ENCODE measurements around the gene CSMD2.
"Not testable (repeated sequence)": the region's sequence is repeated elsewhere in the genome, so short reads cannot be mapped to it uniquely, and the experiment has no call there.

The CSMD2 gene

DNA sequence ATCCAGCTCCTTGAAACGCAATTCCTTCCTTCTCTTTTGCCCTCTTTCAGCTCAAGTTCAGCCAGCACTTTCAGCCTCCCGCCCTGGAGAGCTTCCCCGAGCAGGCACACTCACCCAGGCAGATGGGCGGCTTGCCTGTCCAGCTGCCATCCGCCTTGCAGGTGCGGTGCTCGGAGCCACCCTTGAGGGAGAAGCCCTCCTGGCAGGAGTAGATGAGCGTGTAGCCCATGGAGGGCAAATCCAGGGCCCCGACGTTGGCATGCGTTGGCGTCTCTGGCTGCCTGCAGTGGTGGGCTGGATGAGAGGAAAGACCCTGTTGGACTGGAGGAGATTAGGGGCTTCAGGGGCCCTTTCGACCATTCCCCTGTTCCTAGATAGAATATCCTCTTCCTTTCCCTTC is 632.1 kb downstream of the CSMD2 start:
- Mint-ChIP-seq H3K4me3 (no peak overlapping the region), H3K27me3 (ENCODE audit: low read depth) (peaks cover 2% of the 10 kb centered on the region), H3K9me3 (no peaks in the 10 kb centered on the region), H3K27ac (no peak overlapping the region), H3K4me1 (ENCODE audit: low read depth) (no peaks in the 10 kb centered on the region), H3K36me3 (ENCODE audit: low read depth) (no peaks in the 10 kb centered on the region)
- DNase-seq (ENCODE audit: low spot score) = no peak

- no peaks in the 10 kb centered on the region for H3K9me3 Mint-ChIP-seq
- peaks cover 2% of the 10 kb centered on the region for H3K27me3 Mint-ChIP-seq (ENCODE audit: low read depth)
- H3K27ac Mint-ChIP-seq = no peak overlapping the region
- no peak for DNase-seq (ENCODE audit: low spot score)
- H3K4me1 Mint-ChIP-seq (ENCODE audit: low read depth) = no peaks in the 10 kb centered on the region
- H3K4me3 Mint-ChIP-seq = no peak overlapping the region
- H3K36me3 Mint-ChIP-seq (ENCODE audit: low read depth) = no peaks in the 10 kb centered on the region
Measured at GRCh38 chr1:33532250-33532649, 632.8 kb downstream of the CSMD2 start.

GRCh38 chr1:33529957-33530356 is 635.1 kb downstream of the CSMD2 start:
- Mint-ChIP-seq H3K27me3 (ENCODE audit: low read depth) (peaks cover 2% of the 10 kb centered on the region), H3K36me3 (ENCODE audit: low read depth) (no peaks in the 10 kb centered on the region)
- DNase-seq (ENCODE audit: low spot score) = no peak

GRCh38 chr1:33527934-33528333 is 637.1 kb downstream of the CSMD2 start:
- Mint-ChIP-seq H3K4me1 (ENCODE audit: low read depth) (no peaks in the 10 kb centered on the region), H3K9me3 (no peaks in the 10 kb centered on the region), H3K36me3 (ENCODE audit: low read depth) (no peaks in the 10 kb centered on the region), H3K4me3 (no peak overlapping the region), H3K27ac (no peak overlapping the region), H3K27me3 (ENCODE audit: low read depth) (peaks cover 4% of the 10 kb centered on the region)
- no peak for DNase-seq (ENCODE audit: low spot score)

More at GRCh38 chr1:33529957-33530356, 635.1 kb downstream of the CSMD2 start:
- Mint-ChIP-seq H3K27ac (no peak overlapping the region), H3K4me3 (no peak overlapping the region), H3K4me1 (ENCODE audit: low read depth) (no peaks in the 10 kb centered on the region), H3K9me3 (no peaks in the 10 kb centered on the region)

- no peak overlapping the region for H3K4me3 Mint-ChIP-seq
- H3K27me3 Mint-ChIP-seq (ENCODE audit: low read depth) = peaks cover 7% of the 10 kb centered on the region
- no peaks in the 10 kb centered on the region for H3K36me3 Mint-ChIP-seq (ENCODE audit: low read depth)
- H3K4me1 Mint-ChIP-seq (ENCODE audit: low read depth) = no peaks in the 10 kb centered on the region
- H3K27ac Mint-ChIP-seq = no peak overlapping the region
- no peaks in the 10 kb centered on the region for H3K9me3 Mint-ChIP-seq
- no peak for DNase-seq (ENCODE audit: low spot score)
Measured at GRCh38 chr1:33524586-33524985, 640.4 kb downstream of the CSMD2 start.

DNA sequence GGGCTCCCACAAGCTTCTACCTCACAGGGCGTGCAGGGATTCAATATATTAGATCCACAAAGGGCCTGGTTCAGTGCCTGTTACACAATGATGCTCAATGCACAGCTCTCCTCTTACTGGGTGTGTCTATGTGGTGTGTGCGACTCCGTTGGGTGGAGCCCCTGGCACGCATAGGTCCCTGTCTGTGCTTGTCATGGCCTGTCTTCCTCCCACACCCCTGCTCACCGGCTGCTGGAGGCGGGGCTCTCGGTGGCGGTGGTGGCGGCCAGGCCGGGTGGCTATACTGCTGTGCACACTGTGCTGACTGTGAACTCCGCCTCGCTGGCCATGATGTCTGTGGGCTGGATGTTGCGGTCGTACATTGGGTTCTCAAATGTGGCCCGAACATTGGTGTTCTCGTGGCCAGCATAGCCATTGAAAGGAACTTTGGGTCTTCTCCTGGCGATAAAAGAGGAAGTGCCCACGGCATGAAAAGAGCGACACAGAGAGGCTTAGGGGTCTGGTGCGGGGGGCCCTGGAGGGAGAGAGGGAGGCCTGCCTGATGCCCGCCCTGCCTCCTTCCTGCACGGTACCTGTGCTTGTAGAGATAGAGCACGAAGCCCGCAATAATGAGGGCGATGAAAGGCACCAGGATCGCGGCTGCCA is 645.7 kb downstream of the CSMD2 start:
- DNase-seq (ENCODE audit: low spot score) = no peak
- Mint-ChIP-seq H3K4me1 (ENCODE audit: low read depth) (no peaks in the 10 kb centered on the region), H3K4me3 (no peak overlapping the region), H3K27ac (no peak overlapping the region), H3K9me3 (no peaks in the 10 kb centered on the region), H3K27me3 (ENCODE audit: low read depth) (peaks cover 6% of the 10 kb centered on the region), H3K36me3 (ENCODE audit: low read depth) (no peaks in the 10 kb centered on the region)

GRCh38 chr1:33517596-33518250 is 647.3 kb downstream of the CSMD2 start:
- H3K27me3 Mint-ChIP-seq (ENCODE audit: low read depth) = peaks cover 3% of the 10 kb centered on the region

DNA sequence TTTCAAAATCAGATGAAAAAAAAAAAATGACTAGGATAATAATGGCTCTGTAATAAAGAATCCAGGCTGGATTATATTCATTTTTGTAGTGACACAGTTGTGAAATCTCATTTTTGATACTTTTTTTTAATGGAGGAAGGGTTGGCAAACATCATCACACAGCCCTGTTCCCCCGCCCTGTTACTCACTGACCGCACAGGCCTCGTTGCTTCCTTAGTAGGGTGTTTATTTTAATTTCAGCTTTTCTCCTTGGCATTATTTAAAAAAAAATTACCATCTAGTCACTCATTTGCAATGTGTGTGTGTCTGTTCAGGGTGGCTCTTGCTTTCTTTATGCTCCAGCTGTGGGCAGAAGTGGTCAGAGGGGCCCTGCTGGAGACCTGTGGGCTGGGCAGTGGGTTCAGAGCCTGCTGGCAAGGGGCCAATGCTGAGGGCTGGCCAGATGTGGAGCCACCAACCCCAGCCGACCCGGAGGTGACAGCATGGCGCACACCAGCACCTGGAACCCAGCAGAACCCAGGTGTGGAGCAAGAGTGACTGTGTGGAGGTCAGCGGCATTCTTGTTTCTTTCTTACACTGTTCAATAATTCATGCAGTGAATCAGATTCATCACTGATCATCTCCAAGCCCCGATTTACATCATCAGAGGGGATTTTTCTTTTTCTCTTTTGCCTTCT is 648.0 kb downstream of the CSMD2 start:
- Mint-ChIP-seq H3K36me3 (ENCODE audit: low read depth) (no peaks in the 10 kb centered on the region), H3K4me3 (no peak overlapping the region), H3K27ac (no peak overlapping the region), H3K9me3 (no peaks in the 10 kb centered on the region), H3K4me1 (ENCODE audit: low read depth) (no peaks in the 10 kb centered on the region), H3K27me3 (ENCODE audit: low read depth) (no peaks in the 10 kb centered on the region)
- no peak for DNase-seq (ENCODE audit: low spot score)

More at GRCh38 chr1:33517596-33518250, 647.3 kb downstream of the CSMD2 start:
- H3K27ac Mint-ChIP-seq = no peak overlapping the region
- no peak for DNase-seq (ENCODE audit: low spot score)
- H3K9me3 Mint-ChIP-seq = no peaks in the 10 kb centered on the region
- H3K4me3 Mint-ChIP-seq = no peak overlapping the region
- H3K4me1 Mint-ChIP-seq (ENCODE audit: low read depth) = no peaks in the 10 kb centered on the region
- no peaks in the 10 kb centered on the region for H3K36me3 Mint-ChIP-seq (ENCODE audit: low read depth)

- Mint-ChIP-seq H3K36me3 (ENCODE audit: low read depth) (no peaks in the 10 kb centered on the region), H3K4me3 (no peak overlapping the region), H3K4me1 (ENCODE audit: low read depth) (no peaks in the 10 kb centered on the region), H3K27ac (no peak overlapping the region), H3K27me3 (ENCODE audit: low read depth) (no peaks in the 10 kb centered on the region), H3K9me3 (no peaks in the 10 kb centered on the region)
- DNase-seq (ENCODE audit: low spot score) = no peak
Measured at GRCh38 chr1:33516428-33516827, 648.6 kb downstream of the CSMD2 start.

DNA sequence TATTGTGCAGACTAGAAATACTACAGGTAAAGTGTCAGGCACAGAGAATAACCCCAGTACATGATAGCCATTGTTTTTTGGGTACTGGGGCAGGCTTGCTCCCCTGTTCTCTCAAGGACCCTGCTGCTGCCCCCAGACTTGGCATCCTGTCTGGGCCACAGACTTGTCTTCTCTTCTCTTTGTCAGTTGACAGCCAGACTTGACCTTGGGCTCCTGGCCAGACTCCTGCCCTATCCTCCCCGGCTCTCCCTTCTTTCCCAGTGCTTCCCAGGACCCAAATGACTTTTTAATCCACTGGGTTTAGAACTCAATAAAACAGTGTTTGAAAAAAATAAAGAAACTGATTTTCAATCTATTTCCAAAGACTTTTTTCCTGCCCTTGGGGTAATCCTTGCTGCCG is 649.4 kb downstream of the CSMD2 start:
- Mint-ChIP-seq H3K4me1 (ENCODE audit: low read depth) (no peaks in the 10 kb centered on the region), H3K27me3 (ENCODE audit: low read depth) (no peaks in the 10 kb centered on the region), H3K36me3 (ENCODE audit: low read depth) (no peaks in the 10 kb centered on the region), H3K9me3 (no peaks in the 10 kb centered on the region), H3K4me3 (no peak overlapping the region), H3K27ac (no peak overlapping the region)
- DNase-seq (ENCODE audit: low spot score) = no peak

DNA sequence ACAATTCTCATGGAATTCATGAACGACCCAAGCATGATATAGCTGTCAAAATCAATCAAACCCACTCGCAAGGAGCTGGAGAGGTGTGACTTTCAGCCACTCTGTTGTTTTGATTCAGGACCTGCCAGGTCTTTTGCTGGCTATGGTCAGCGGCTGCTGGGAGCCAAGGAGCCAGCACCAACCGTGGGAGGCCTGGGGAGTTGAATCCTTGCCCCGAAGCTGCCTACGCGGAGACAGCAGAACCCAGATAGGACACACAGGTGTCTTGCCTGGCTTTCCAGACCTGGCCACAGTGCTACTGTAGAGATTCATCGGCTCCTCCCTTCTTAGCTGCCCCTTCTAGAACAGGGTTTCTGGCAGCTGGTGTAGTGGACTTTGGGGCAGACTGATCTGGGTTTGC is 649.9 kb downstream of the CSMD2 start:
- Mint-ChIP-seq H3K4me1 (ENCODE audit: low read depth) (no peaks in the 10 kb centered on the region), H3K27me3 (ENCODE audit: low read depth) (no peaks in the 10 kb centered on the region), H3K4me3 (no peak overlapping the region), H3K9me3 (no peaks in the 10 kb centered on the region), H3K27ac (no peak overlapping the region), H3K36me3 (ENCODE audit: low read depth) (no peaks in the 10 kb centered on the region)
- no peak for DNase-seq (ENCODE audit: low spot score)

DNA sequence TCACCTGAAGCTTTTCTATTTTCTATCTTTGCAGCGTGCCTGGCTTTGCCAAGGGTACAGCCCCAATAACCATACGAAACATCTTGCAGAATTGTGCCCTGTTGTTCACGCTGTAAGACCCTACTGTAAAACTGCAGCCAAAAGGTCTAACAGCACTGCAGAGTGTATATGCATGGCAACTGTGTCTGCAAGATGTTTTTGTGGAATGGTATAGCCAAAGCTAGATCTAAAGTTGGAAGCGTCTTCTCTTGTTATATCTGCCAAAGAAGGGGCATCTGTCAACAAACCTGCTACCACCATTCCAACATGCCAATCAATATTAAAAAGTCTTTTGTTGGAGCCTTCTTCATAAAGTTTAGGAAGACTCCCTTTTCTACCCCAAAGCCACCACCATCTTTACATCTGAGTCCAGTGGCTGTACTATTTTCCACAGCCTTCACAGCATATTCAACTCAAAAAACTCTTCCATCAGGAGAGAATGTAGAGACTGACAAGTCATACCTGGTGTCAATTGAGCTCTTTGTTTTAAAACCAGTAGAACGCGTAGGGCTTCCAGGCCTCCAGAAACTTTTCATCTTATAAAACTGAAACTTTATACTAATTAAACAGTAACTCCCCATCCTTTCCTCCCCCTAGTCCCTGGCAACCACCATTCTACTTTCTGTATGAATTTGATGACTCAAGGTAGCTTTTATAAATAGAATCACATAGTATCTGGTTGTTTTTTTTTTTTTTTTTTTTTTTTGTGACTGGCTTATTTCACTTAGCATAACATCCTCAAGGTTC is 652.6 kb downstream of the CSMD2 start:
- Mint-ChIP-seq H3K4me1 (ENCODE audit: low read depth) (no peaks in the 10 kb centered on the region), H3K27me3 (ENCODE audit: low read depth) (peaks cover 2% of the 10 kb centered on the region), H3K9me3 (no peaks in the 10 kb centered on the region), H3K27ac (no peak overlapping the region), H3K4me3 (no peak overlapping the region), H3K36me3 (ENCODE audit: low read depth) (no peaks in the 10 kb centered on the region)
- no peak for DNase-seq (ENCODE audit: low spot score)

DNA sequence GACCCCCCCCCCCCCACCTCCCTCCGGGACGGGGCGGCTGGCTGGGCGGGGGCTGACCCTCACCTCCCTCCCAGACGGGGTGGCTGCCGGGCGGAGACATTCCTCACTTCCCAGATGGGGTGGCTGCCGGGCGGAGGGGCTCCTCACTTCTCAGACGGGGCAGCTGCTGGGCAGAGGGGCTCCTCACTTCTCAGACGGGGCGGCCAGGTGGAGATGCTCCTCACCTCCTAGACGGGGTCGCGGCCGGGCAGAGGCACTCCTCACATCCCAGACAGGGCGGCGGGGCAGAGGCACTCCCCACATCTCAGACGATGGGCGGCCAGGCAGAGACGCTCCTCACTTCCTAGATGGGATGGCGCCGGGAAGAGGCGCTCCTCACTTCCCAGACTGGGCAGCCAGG is 655.8 kb downstream of the CSMD2 start:
- not testable (repeated sequence) for H3K36me3 Mint-ChIP-seq (ENCODE audit: low read depth); H3K27me3 Mint-ChIP-seq (ENCODE audit: low read depth); DNase-seq (ENCODE audit: low spot score); H3K9me3 Mint-ChIP-seq; H3K4me1 Mint-ChIP-seq (ENCODE audit: low read depth); H3K4me3 Mint-ChIP-seq; H3K27ac Mint-ChIP-seq

DNA sequence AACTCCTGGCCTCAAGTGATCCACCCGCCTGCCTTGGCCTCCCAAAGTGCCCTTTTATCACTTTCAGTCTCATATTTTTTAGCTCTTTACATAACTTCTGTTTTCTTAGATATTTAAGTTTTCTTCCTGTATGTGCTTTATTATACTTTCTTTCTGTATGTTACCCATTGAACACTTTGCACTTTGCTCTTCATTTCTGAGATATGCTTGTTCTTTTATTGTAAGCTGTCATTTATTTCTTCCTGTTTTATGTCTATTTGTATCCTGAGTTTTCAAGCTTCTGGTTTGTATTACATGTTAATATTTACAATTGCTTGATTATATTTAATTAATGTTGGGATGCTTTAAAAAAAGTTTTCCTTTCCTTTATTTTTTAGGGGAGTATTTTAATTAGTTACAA is 656.9 kb downstream of the CSMD2 start:
- Mint-ChIP-seq H3K4me3 (no peak overlapping the region), H3K9me3 (no peaks in the 10 kb centered on the region), H3K36me3 (ENCODE audit: low read depth) (no peaks in the 10 kb centered on the region), H3K27me3 (ENCODE audit: low read depth) (peaks cover 2% of the 10 kb centered on the region), H3K27ac (no peak overlapping the region), H3K4me1 (ENCODE audit: low read depth) (no peaks in the 10 kb centered on the region)
- no peak for DNase-seq (ENCODE audit: low spot score)

Data from T-helper 2 cell treated with Interferon-gamma antibody and Interleukin-4, amounts not matched to agents 5 μg/mL and 100 μg/mL, for 36 hours (primary cell).